Right renal pelvis (tissue), 4 donors: ENCODE data around the gene SECTM1. TPM values are rescaled to one million over a fixed set of nuclear protein-coding genes. Genes with fewer than 3 reads are reported as not detected.

Experiments
- polyA plus RNA-seq, 4 donors: library from polyadenylated mRNA; unstranded; fragments of 120-200 nt; gene quantifications; one replicate each; pipeline ENCODE4 v1.2.1, GENCODE V29; 2013; ENCODE audit not compliant: insufficient read length in 4 of 4

The SECTM1 gene
- polyA plus RNA-seq, 4 donors, result 1.3 to 2.4 (median 1.5) TPM

Other genes with a start within 250 kb of the SECTM1 start
- gene FASN, start 235.5 kb downstream of the SECTM1 start, polyA plus RNA-seq, result 10 to 100 TPM; 30.0 to 52.8 (median 37.3) TPM
- gene CCDC57, start 120.9 kb downstream of the SECTM1 start, polyA plus RNA-seq, result 10 to 100 TPM; 34.6 to 52.4 (median 44.5) TPM
- gene SLC16A3, start 104.7 kb downstream of the SECTM1 start, polyA plus RNA-seq, result 10 to 100 TPM in 1 of 4 donors, 1 to 10 TPM in 3; 8.0 to 23.1 (median 9.1) TPM
- gene CSNK1D, start 60.1 kb downstream of the SECTM1 start, polyA plus RNA-seq, result 100 to 1,000 TPM; 112 to 135 (median 122) TPM
- gene CD7, start 16.2 kb downstream of the SECTM1 start, polyA plus RNA-seq, result under 1 TPM; 0.19 to 0.72 (median 0.54) TPM
- gene TEX19, start 25.5 kb upstream of the SECTM1 start, polyA plus RNA-seq, result under 1 TPM in 1 of 4 donors, not detected in 3; 0.06 TPM
- under 1 TPM; 0.30 to 0.70 (median 0.43) TPM for gene UTS2R, start 38.0 kb upstream of the SECTM1 start, polyA plus RNA-seq
- 10 to 100 TPM; 28.7 to 48.5 (median 37.7) TPM for gene HEXD, start 84.6 kb upstream of the SECTM1 start, polyA plus RNA-seq
- 10 to 100 TPM; 21.5 to 30.3 (median 23.9) TPM for gene OGFOD3, start 84.8 kb upstream of the SECTM1 start, polyA plus RNA-seq
- gene CYBC1, start 117.0 kb upstream of the SECTM1 start, polyA plus RNA-seq, result 10 to 100 TPM; 40.5 to 53.5 (median 50.5) TPM
- 10 to 100 TPM; 73.4 to 77.4 (median 74.8) TPM for gene NARF, start 125.0 kb upstream of the SECTM1 start, polyA plus RNA-seq
- 10 to 100 TPM; 39.9 to 45.0 (median 41.7) TPM for gene FOXK2, start 186.0 kb upstream of the SECTM1 start, polyA plus RNA-seq